GM12801 (cell line): ENCODE results near the gene CELSR1.

Source experiments
- CTCF ChIP-seq: IDR thresholded peaks from one replicate; pipeline ENCODE4 v1.5.1; 2011; ENCODE audit warnings: control low read depth; ENCODE audit not compliant: insufficient read length; ENCODE audit errors: extremely low read depth

The CELSR1 gene

GRCh38 chr22:46536537-46537224 is 739 bp downstream of the CELSR1 start:
- TF ChIP-seq CTCF = no peak

GRCh38 chr22:46535876-46536536 is 1.4 kb downstream of the CELSR1 start:
- TF ChIP-seq CTCF = no peak

- no peak for TF ChIP-seq CTCF
Observed at GRCh38 chr22:46534901-46535630, 2.4 kb downstream of the CELSR1 start.

- no peak for TF ChIP-seq CTCF
Observed at GRCh38 chr22:46534177-46534776, 3.1 kb downstream of the CELSR1 start.

GRCh38 chr22:46533070-46533833 is 4.2 kb downstream of the CELSR1 start:
- TF ChIP-seq CTCF = no peak

- TF ChIP-seq CTCF = no peak
Observed at GRCh38 chr22:46532416-46532815, 5.0 kb downstream of the CELSR1 start.

- no peak for TF ChIP-seq CTCF
Observed at GRCh38 chr22:46531581-46532175, 5.7 kb downstream of the CELSR1 start.
